B cell (primary cell): Measurements from ENCODE around the gene SCNN1G. TPM values are rescaled to one million over a fixed set of nuclear protein-coding genes. Genes with fewer than 3 reads are reported as not detected.

Source experiments
- ATAC-seq: fragments of 200-7000 bp; cut with Tn5 transposase; one replicate; pipeline ENCODE4 v1.10.0; 2021; ENCODE audit warnings: low read depth, mild to moderate bottlenecking, moderate number of reproducible peaks, moderate library complexity
- CTCF ChIA-PET: fragments of 350-600 bp; sonication (Branson Sonifier 250); formaldehyde crosslinking; loops from one replicate; lab custom pipeline; 2021; ENCODE audit warnings: antibody characterized with exemption, inconsistent platforms; lab: Charles Lee
- POLR2A ChIA-PET: fragments of 350-600 bp; sonication (Branson Sonifier 250); formaldehyde crosslinking; loops from one replicate; lab custom pipeline; 2021; ENCODE audit warnings: antibody characterized with exemption; lab: Charles Lee
- DNase-seq: peaks from one replicate; pipeline ENCODE4 v3.0.0; 2013
- H2AFZ ChIP-seq: 2 replicates; pipeline ENCODE4 v1.6.1; 2012; ENCODE audit warnings: mild to moderate bottlenecking, low read depth, low read length; ENCODE audit not compliant: insufficient read depth, poor library complexity, severe bottlenecking
- H3K27ac ChIP-seq, 2 donors: 1 replicate in 1 of 2; 2 replicates in 1 of 2; pipeline ENCODE4 v1.5.1; 2012 to 2013; ENCODE audit warnings: low read length in 2 of 2, mild to moderate bottlenecking in 2 of 2, moderate library complexity in 1 of 2
- H3K27me3 ChIP-seq, 4 experiments: fragments of 200-600 bp in 1 of 4; sonication (generic) in 1 of 4; replicated peaks in 1 of 4; 1 replicate in 2 of 4; 2 replicates in 2 of 4; pipeline versions ENCODE4 v1.6.1 to v1.7.0; 2013 to 2016; ENCODE audit warnings: low read length in 3 of 4, mild to moderate bottlenecking in 2 of 4, mixed read lengths in 1 of 4, moderate library complexity in 1 of 4; ENCODE audit not compliant: insufficient read depth in 4 of 4, control insufficient read depth in 3 of 4; ENCODE audit errors: control extremely low read depth in 1 of 4
- H3K36me3 ChIP-seq, 2 experiments: replicated peaks in 1 of 2; 1 replicate in 1 of 2; 2 replicates in 1 of 2; pipeline versions ENCODE4 v1.6.1 to v1.7.1; 2013; ENCODE audit warnings: low read length in 1 of 2; ENCODE audit not compliant: insufficient read depth in 2 of 2, control insufficient read depth in 1 of 2; ENCODE audit errors: control extremely low read depth in 1 of 2, extremely low read depth in 1 of 2
- H3K4me1 ChIP-seq, 2 donors: fragments of 200-600 bp in 1 of 2; sonication (generic) in 1 of 2; 1 replicate in 1 of 2; 2 replicates in 1 of 2; pipeline versions ENCODE4 v1.5.1 to v1.6.1; 2013 to 2017; ENCODE audit warnings: low read length in 2 of 2; ENCODE audit not compliant: control insufficient read depth in 2 of 2, insufficient read depth in 2 of 2
- H3K4me2 ChIP-seq: replicated peaks from 2 replicates; pipeline ENCODE3; 2012; ENCODE audit warnings: mild to moderate bottlenecking, low read depth, low read length; ENCODE audit not compliant: poor library complexity, severe bottlenecking
- H3K4me3 ChIP-seq, 5 experiments: fragments of 200-600 bp in 1 of 5; sonication (generic) in 1 of 5; 1 replicate in 3 of 5; 2 replicates in 2 of 5; pipeline versions ENCODE4 v1.5.1 to v1.7.0; 2011 to 2016; ENCODE audit warnings: low read length in 4 of 5, mild to moderate bottlenecking in 4 of 5, low read depth in 2 of 5, control low read depth in 1 of 5, moderate library complexity in 1 of 5; ENCODE audit not compliant: insufficient read depth in 1 of 5; ENCODE audit errors: control extremely low read depth in 1 of 5, extremely low read depth in 1 of 5
- H3K79me2 ChIP-seq: fragments of 200-600 bp; sonication (generic); one replicate; pipeline ENCODE4 v1.6.0; 2016; ENCODE audit warnings: low read length; ENCODE audit not compliant: control insufficient read depth, insufficient read depth
- H3K9ac ChIP-seq: fragments of 200-600 bp; sonication (generic); 2 replicates; pipeline ENCODE4 v1.6.1; 2017; ENCODE audit warnings: mild to moderate bottlenecking, low read length, moderate library complexity
- H3K9me3 ChIP-seq, 3 donors: one replicate each; pipeline versions ENCODE4 v1.6.1 to v1.7.1; 2013; ENCODE audit warnings: low read length in 2 of 3; ENCODE audit not compliant: control insufficient read depth in 2 of 3, insufficient read depth in 1 of 3; ENCODE audit errors: control extremely low read depth in 1 of 3
- H4K20me1 ChIP-seq: 2 replicates; pipeline ENCODE4 v1.6.0; 2012; ENCODE audit warnings: mild to moderate bottlenecking, low read length; ENCODE audit not compliant: insufficient read depth, control insufficient read depth, poor library complexity, severe bottlenecking
- H3K27ac Mint-ChIP-seq: one replicate; pipeline ENCODE4 v1.8.0; 2021; ENCODE audit warnings: mixed read lengths
- H3K27me3 Mint-ChIP-seq: one replicate; pipeline ENCODE4 v1.8.0; 2021; ENCODE audit warnings: mixed read lengths
- H3K4me1 Mint-ChIP-seq: one replicate; pipeline ENCODE4 v1.8.0; 2021; ENCODE audit warnings: mixed read lengths
- H3K4me3 Mint-ChIP-seq: one replicate; pipeline ENCODE4 v1.8.0; 2021; ENCODE audit warnings: mixed read lengths
- H3K9me3 Mint-ChIP-seq: one replicate; pipeline ENCODE4 v1.8.0; 2022; ENCODE audit warnings: mixed read lengths; ENCODE audit not compliant: insufficient read depth
- EZH2 ChIP-seq: IDR thresholded peaks from 2 replicates; pipeline ENCODE4 v1.6.1; 2012; ENCODE audit warnings: borderline replicate concordance, low read depth, mild to moderate bottlenecking, moderate library complexity, low read length; ENCODE audit not compliant: insufficient read depth, poor library complexity, severe bottlenecking
- WGBS: methylation state at CpG from one replicate; pipeline ENCODE4 v1.1.5; 2013; ENCODE audit warnings: missing lambda C conversion rate; ENCODE audit not compliant: insufficient coverage; 5-methylcytosine and 5-hydroxymethylcytosine counted together
- intact Hi-C: fragments of 100-400 bp; cut with micrococcal nuclease; formaldehyde crosslinking; loops from one replicate; pipeline ENCODE4 v1.10.0; 2022
- polyA plus RNA-seq: library from polyadenylated mRNA; depleted of rRNA; stranded (reverse); fragments of >200 nt; gene quantifications from 2 replicates; pipeline ENCODE4 v1.2.3, GENCODE V29; 2012
- total RNA-seq, 2 donors: library from RNA; stranded (reverse); fragments of 120-200 nt in 1 of 2; gene quantifications; 1 replicate in 1 of 2; 2 replicates in 1 of 2; pipeline versions ENCODE4 v1.2.3 to v1.2.4, GENCODE V29; 2013 to 2022
- TF ChIP-seq, protein P1 (sequence below): fragments of 200-600 bp; IDR thresholded peaks from one replicate; pipeline ENCODE4 v1.8.0; 2022; ENCODE audit warnings: antibody characterized with exemption, mild to moderate bottlenecking

The SCNN1G gene
- total and polyA plus RNA-seq, 2 donors (not counting 1 experiment from before 2014, with no cell fraction given), result not detected

DNA sequence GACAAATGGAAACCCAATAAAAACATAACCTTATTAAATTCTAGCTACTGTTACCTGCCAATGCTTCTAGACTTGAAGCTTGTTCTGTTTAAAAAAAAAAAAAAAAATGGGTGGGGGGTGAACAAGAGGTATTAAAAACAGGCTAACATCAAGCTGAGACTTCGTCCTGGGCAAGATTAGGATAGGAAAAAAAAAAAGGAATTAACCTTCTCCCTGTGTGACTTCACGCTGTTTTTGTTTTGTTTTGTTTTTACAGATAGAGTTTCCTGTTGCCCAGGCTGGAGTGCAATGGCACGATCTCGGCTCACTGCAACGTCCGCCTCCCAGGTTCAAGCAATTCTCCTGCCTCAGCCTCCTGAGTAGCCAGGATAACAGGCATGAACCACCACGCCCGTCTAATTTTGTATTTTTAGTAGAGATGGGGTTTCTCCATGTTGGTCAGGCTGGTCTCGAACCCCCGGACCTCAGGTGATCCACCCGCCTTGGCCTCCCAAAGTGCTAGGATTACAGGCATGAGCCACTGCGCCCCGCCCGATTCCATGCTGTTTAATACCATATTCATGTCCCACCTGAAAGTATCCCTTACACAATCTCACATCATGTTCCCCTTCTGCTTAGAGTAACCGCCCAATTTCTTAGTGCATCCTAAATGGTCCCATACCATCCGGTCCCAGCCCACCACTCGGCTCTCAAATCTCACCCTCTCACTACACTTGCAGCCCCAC is 35.5 kb upstream of the SCNN1G start:
- intact Hi-C loops, result no loop called here

DNA sequence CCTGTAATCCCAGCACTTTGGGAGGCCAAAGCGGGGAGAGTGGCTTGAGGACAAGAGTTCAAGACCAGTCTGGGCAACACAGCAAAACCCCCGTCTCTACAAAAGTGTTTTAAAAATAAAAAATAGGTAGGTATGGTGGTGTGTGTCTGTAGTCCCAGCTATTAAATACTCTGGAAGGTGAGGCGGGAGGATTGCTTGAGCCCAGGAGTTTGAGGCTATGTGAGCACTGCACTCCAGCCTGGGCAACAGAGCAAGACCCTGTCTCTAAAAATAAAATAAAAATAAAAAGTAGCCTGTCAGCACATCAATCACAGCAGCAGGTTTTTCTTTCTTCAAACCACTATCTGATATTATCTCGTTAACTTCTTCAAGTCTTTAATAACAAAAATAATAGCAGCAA is 34.9 kb upstream of the SCNN1G start:
- Mint-ChIP-seq H3K4me3 (no peak overlapping the region), H3K4me1 (peaks cover 14% of the 10 kb centered on the region), H3K27me3 (peaks cover 2% of the 10 kb centered on the region), H3K27ac (no peak overlapping the region), H3K9me3 (no peaks in the 10 kb centered on the region)
- Histone ChIP-seq H4K20me1 (no peaks in the 10 kb centered on the region), H3K9me3 (no peaks in the 10 kb centered on the region), H3K27ac (no peak overlapping the region), H3K27me3 (peaks cover 0 to 2% (median 0%) of the 10 kb centered on the region in 4 experiments), H3K79me2 (peaks cover 9% of the 10 kb centered on the region), H2AFZ (no peak overlapping the region), H3K4me3 (no peak overlapping the region), H3K36me3 (no peaks in the 10 kb centered on the region), H3K4me2 (no peak overlapping the region), H3K9ac (no peak overlapping the region), H3K4me1 (peaks cover 8 to 9% of the 10 kb centered on the region in 2 donors)
- ATAC-seq, result no peak
- 100% methylated on average over 1 of the region's 4 CpGs for WGBS
- CTCF ChIA-PET, result interaction anchor here (0.6 kb wide), 1 partner anchor 34 kb away, joined by 5 read pairs; no protein-coding TSS in a partner anchor
- POLR2A ChIA-PET, result no interaction called here
- no peak for TF ChIP-seq EZH2
- TF ChIP-seq, protein P1, sequence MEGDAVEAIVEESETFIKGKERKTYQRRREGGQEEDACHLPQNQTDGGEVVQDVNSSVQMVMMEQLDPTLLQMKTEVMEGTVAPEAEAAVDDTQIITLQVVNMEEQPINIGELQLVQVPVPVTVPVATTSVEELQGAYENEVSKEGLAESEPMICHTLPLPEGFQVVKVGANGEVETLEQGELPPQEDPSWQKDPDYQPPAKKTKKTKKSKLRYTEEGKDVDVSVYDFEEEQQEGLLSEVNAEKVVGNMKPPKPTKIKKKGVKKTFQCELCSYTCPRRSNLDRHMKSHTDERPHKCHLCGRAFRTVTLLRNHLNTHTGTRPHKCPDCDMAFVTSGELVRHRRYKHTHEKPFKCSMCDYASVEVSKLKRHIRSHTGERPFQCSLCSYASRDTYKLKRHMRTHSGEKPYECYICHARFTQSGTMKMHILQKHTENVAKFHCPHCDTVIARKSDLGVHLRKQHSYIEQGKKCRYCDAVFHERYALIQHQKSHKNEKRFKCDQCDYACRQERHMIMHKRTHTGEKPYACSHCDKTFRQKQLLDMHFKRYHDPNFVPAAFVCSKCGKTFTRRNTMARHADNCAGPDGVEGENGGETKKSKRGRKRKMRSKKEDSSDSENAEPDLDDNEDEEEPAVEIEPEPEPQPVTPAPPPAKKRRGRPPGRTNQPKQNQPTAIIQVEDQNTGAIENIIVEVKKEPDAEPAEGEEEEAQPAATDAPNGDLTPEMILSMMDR, result no peak
- no peak for DNase-seq
- intact Hi-C loops, result no loop called here

More for the DNA sequence above, 35.5 kb upstream of the SCNN1G start:
- no peaks in the 10 kb centered on the region for H3K36me3 ChIP-seq
- no peaks in the 10 kb centered on the region for H3K9me3 ChIP-seq
- no peak overlapping the region for H3K9ac ChIP-seq
- POLR2A ChIA-PET, result no interaction called here
- H3K27ac ChIP-seq, result no peak overlapping the region
- H3K4me1 ChIP-seq, result peaks cover 8 to 9% of the 10 kb centered on the region in 2 donors
- H3K27ac Mint-ChIP-seq, result no peak overlapping the region
- no peak overlapping the region for H3K4me2 ChIP-seq
- TF ChIP-seq EZH2, result no peak
- TF ChIP-seq, protein P1, result no peak
- H3K9me3 Mint-ChIP-seq, result no peaks in the 10 kb centered on the region
- H3K27me3 Mint-ChIP-seq, result no peaks in the 10 kb centered on the region
- H3K4me1 Mint-ChIP-seq, result peaks cover 14% of the 10 kb centered on the region
- peak overlapping the region; percentile 23 for H3K4me3 Mint-ChIP-seq
- no peak for ATAC-seq
- H4K20me1 ChIP-seq, result no peaks in the 10 kb centered on the region
- 97% methylated on average over 16 of the region's 17 CpGs for WGBS
- no peak overlapping the region for H2AFZ ChIP-seq
- H3K79me2 ChIP-seq, result peaks cover 9% of the 10 kb centered on the region
- no peaks in the 10 kb centered on the region for H3K27me3 ChIP-seq
- DNase-seq, result no peak
- no peak overlapping the region for H3K4me3 ChIP-seq
- CTCF ChIA-PET, result interaction anchor here (0.6 kb wide), 1 partner anchor 35 kb away, joined by 5 read pairs; no protein-coding TSS in a partner anchor
